HG03571 (cell line): ENCODE measurements around the gene GPR15LG.
"Not testable (repeated sequence)": the region's sequence is repeated elsewhere in the genome, so short reads cannot be mapped to it uniquely, and the experiment has no call there.

ENCODE experiments used
- ATAC-seq: cut with Tn5 transposase; IDR thresholded peaks from one replicate; pipeline ENCODE4 v1.9.1; 2021; ENCODE audit not compliant: unreplicated experiment

Gene GPR15LG

DNA sequence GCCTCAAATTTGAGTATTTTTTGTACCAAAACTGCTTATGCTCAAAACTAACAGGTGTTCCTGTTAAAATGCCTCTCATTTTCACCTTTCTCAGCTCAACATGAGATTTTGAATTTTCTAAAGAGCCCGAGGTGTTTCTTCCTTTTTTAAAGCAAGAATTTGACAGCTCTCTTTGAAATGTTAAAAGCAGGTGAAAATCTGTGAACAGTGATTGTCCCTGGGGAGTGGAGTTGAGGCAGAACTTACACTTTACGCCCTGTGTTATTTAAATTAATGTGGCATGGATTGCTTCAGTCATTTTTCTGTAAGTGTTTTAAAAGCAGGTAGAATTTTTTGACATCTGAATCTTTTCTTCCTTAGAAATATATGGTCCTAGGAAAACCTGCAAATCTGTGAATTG, 9.2 kb upstream of the GPR15LG start:
- no peak for ATAC-seq

DNA sequence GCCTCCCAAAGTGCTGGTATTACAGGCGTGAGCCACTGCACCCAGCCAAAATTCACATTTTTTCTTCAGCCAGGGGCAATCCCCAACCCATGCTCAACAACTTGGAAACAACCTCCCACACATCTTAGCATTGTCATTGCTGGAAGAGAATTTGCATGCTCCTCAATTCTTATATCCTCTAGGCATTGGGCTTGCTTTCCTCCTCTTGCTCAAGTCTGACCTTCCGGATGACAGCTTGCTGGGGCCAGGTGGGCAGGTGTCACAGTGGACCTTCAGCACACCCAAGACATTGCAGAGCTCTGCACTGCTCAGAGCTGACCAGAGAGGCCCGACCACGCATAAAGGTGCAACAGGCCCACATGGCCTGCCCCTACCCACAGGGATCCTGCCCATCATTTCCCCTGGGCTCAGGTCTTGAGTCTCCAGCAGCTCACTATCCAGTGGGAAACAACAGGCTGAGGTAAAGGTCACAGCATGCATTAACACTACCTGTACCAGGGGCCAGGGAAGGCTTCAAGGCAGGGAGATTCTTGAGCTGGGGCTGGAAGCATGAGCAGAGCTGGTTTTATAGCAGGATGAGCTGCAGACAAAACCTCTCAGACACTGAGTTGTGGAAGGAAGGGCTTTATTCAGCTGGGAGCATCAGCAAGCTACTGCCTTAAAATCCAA, 6.8 kb upstream of the GPR15LG start:
- peak; percentile 41 for ATAC-seq

DNA sequence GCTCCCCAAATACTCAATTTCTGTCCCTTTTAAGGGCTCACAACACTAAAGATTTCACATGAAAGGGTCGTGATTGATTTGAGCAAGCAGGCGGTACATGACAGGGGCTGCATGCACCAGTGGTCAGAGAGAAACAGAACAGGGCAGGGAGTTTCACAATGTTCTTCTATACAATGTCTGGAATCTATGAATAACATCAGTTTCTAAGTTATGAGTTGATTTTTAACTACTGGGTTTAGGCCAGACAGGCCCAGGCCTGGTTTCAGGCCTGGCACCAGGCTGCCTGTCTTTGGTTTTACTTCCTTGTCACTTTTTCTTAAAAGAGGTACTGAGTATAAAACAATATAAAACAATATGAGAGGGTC, 6.3 kb upstream of the GPR15LG start:
- peak; percentile 11 for ATAC-seq

DNA sequence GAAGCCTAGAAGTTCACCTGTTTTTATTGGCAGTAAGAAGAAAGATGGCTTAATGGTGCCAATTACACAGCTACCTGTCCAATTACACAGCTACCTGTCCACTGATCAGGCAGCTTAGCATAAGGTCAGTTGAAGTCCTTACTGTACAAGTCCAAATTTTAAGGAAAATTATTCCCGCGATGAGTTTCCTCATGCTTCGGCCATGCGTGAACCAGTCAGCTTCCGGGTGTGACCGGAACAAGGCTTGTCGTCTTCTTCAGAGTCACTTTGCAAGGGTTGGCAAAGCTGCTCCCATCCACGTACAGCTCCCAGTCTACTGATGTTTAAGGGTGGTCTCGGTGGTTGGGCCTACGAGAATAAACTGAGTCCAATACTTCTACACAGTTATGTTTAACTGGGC, 5.2 kb upstream of the GPR15LG start:
- ATAC-seq = not testable (repeated sequence)

DNA sequence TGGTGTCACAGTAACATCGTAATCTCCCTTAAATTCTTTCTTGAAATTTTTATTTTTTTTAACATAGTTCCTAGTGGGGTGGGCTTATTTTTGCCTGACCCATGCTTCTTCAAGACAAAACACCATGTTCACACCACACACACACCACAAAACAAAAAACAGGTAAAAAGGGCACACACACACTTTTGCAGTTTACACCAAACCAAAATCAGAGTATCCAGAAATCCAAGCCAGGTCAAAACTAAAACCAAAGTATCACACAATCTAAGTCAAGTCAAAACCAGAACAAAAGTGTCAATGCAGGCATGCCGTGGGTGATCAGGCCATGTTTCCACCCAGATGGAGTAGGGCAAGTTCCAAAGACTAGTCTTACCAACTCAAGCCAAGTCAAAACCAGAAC, 2.4 kb upstream of the GPR15LG start:
- ATAC-seq = not testable (repeated sequence)

DNA sequence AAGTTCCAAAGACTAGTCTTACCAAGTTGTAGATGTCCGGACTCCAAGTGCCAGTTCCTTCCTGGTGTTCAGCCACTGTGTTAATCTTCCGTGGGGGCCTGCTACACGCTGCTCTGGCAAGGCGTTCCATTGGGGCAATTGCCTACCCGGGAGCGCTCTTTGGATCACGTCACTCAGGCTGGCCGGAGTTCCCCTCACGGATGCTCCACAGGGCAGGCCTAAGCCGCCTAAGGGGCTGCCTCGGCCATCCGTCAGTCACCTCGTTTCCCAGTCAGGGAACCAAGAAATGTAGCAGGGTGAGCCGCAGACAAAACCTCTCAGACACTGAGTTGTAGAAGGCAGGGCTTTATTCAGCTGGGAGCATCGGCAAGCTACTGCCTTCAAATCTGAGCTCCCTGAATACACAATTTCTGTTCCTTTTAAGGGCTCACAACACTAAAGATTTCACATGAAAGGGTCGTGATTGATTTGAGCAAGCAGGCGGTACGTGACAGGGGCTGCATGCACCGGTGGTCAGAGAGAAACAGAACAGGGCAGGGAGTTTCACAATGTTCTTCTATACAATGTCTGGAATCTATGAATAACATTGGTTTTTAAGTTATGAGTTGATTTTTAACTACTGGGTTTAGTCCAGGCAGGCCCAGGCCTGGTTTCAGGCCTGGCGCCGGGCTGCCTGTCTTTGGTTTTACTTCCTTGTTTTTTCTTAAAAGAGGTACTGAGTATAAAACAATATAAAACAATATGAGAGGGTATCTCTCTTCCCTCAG, 1.7 kb upstream of the GPR15LG start:
- ATAC-seq = peak; percentile 35

DNA sequence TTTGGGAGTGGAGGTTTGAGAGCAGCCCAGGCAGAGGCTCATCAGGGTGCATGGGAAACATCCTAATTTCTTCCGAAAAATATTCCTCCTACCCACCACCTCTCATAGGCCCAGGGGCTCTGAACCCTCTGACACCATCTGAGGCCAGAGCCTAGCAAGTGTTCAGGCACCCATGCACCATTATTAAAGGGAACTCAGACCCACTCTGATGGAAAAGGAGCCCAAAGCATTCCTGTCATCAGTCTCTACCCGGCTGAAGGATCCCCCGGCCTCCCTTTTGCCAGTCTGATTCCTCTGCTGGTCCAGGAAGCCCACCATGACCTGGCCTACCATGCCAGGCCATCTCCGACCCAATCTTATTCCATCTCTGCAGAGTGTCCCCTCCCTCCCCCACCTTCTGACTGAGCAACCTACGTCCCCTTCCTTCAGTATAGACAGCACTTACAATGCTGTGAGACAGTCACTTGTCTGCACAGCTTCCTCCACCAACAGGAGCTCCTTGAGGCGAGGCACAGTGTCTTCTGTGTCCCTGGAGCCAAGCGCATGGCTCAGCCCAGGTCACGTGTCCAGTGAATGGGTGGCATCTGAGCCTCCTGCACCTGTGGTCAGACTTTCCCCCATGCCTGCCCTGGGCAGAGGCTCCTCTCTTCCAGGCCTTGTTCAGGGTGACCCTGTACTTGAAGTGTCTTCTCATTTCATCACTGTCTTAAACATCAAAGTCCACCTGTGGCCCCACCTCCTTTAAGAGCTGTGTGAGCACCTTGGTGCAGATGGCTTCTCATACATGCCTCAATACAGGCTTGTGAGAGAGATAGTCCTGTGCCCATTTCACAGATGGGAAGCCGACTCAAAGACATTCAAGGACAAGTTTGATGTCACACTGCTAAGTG, 889 bp upstream of the GPR15LG start:
- peak; percentile 47 for ATAC-seq

DNA sequence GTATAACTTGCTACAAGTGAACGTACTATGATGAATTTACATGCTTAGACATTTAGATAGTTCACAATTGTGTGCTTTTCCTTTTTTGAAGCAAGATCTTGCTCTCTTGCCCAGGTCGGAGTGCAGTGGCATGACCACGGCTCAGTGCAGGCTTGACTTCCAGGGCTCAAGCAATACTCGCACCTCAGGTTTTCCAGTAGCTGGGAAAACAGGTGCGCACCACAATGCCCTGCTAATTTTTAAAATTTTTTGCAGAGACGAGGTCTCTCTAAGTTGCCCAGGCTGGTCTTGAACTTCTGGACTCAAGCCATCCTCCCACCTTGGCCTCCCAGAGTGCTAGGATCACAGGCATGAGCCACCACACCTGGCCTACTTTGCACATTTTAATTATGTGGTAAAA, 1.8 kb downstream of the GPR15LG start:
- no peak for ATAC-seq

DNA sequence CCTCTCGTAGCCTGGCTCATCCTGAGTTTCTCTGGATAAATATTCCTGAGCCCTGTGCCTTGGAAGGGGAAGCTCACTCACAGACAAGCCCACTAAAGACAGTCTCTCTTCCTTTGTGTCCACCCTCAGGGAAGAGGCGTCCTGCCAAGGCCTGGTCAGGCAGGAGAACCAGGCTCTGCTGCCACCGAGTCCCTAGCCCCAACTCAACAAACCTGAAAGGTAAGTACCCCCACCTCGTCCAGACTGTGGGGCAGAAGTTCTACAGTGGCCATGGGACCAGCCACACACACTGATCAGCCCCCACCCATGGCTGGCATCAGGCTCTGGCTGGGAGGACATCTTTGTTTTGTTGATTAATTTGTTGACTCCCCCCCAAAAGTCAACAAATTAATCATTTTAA, 2.8 kb downstream of the GPR15LG start:
- ATAC-seq = no peak

DNA sequence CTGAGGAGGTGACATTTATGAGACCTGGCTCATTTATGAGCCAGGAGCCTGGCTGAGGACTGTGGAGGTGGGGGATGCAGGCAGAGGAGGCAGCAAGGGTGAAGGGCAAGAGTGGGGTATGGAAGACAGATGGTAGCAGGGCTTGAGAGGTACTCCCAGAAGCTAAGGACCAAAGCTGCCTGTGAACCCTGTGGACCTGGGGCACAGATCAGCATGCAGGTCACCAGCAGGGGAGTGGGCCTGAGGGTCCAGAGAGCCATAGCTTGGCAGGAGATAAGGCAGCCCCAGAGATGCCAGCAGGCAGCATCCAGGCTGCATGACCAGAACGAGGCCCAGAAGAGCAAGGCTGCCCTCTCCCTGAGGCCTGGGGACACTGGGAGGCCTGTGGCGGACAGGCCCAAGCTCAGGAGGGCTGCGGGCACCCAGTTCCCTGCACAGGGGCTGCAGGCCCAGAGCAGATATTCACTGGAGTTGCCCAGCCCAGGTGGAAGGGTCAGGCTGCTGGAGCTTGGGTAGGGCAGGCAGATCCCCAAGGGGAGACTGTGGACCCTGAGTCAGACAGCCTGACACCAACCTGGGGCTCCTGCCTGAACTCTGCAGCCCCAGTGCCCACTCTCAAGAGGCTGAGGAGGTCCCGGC, 3.4 kb downstream of the GPR15LG start:
- ATAC-seq = no peak

DNA sequence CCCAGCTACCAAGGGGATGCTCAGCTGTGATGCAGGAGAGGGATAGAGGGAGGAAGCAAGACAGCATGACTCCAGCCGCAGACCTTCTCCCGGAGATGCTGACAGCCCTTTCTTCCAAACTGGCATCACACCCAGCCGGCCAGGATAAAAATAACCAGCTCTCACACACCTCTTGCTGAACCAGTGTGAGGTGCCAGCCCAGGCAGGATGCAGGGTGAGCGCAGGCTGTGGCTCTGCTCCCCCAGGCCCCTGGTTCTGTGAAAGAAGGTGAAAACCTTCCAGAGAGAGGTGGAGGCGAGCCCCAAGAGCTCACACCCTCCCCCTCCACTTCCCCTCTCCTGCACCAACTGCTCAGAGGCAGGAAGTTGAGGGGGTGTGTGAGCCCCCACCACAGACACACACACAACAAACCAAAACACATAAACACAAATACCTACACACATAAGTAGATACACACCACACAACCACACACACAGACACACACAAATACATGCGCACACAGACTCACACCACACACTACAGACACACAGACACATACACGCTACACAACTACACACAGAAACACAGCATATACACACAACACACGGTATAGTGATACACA, 4.0 kb downstream of the GPR15LG start:
- ATAC-seq = peak; percentile 40

DNA sequence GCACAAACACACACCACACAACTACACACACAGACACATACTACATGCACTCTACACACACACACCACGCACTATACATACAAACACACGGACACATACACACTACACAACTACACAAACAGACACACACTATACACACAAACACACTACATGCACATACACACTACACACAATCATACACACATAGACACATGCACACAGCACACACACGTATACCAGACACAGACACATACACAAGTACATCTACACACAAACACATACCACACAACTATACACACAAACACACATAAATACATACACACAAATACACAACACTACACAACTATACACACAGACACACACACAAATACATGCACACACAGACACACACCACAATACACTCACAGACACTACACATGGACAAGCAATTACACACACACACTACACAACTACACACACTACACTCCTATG, 4.6 kb downstream of the GPR15LG start:
- ATAC-seq = no peak

DNA sequence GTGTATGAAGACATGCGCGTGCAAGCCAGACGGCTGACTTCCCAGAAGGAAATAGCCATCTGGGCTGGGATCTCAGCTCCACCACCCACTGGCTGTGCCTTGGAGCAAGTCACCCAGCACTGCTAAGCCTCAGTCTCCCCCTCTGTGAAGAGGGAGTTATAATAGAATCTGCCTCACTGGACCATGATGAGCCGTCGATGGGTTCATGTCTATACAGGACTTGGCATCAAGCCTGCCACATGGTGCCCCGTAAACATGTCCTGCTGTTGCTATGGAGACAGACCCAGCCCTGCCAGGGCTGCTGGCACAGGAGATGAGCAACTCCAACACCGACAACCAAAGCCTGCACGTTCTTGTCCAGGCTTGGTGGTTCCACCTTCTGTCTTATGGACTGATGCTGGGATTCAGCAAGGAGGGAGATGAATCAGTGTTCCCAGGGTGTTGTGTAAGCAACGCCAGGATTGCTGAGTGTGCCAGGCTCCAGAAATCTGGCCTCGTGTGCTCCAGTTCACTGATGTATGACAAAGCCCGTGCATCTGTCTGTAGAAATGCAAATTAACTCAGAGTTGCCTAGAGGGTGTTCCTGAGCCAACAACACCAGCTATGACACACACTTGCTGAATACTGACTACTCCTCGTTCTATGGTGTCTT, 5.6 kb downstream of the GPR15LG start:
- ATAC-seq = peak; percentile 89

DNA sequence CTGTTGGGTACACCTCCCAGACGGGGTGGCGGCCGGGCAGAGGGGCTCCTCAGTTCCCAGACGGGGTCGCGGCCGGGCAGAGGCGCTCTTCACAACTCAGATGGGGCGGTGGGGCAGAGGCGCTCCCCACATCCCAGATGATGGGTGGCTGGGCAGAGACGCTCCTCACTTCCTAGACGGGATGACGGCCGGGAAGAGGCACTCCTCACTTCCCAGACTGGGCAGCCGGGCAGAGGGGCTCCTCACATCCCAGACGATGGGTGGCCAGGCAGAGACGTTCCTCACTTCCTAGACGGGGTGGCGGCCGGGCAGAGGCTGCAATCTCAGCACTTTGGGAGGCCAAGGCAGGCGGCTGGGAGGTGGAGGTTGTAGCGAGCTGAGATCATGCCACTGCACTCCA, 6.8 kb downstream of the GPR15LG start:
- ATAC-seq = not testable (repeated sequence)

DNA sequence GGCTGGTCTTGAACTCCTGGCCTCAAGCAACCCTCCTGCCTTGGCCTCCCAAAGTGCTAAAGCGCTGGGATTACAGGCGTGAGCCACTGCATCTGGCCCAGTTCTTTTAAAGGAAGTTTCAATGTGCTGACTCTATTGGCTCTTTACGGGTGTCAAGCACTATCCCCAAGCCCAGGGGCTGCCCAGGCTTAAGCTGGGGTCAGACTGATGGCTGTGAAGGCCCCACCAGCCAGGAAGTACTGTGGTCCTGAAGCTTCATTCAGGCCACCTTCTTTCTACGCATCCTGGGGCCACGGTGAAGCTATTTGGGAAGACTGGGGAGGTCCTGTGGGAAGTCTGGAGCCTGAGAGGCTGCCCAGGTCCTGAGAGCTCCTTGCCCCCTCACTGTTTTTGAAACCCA, 8.0 kb downstream of the GPR15LG start:
- ATAC-seq = no peak

DNA sequence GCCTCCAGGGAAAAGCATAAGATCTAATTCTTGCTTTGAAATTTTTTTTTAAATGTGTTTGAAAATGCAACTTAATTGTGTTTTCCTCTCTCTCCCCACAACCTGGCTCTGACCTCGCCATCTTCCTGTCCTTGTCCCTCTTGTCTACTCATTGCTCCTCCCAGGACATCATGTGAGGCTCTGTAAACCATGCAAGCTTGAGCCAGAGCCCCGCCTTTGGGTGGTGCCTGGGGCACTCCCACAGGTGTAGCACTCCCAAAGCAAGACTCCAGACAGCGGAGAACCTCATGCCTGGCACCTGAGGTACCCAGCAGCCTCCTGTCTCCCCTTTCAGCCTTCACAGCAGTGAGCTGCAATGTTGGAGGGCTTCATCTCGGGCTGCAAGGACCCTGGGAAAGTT, 10.9 kb downstream of the GPR15LG start:
- ATAC-seq = no peak

DNA sequence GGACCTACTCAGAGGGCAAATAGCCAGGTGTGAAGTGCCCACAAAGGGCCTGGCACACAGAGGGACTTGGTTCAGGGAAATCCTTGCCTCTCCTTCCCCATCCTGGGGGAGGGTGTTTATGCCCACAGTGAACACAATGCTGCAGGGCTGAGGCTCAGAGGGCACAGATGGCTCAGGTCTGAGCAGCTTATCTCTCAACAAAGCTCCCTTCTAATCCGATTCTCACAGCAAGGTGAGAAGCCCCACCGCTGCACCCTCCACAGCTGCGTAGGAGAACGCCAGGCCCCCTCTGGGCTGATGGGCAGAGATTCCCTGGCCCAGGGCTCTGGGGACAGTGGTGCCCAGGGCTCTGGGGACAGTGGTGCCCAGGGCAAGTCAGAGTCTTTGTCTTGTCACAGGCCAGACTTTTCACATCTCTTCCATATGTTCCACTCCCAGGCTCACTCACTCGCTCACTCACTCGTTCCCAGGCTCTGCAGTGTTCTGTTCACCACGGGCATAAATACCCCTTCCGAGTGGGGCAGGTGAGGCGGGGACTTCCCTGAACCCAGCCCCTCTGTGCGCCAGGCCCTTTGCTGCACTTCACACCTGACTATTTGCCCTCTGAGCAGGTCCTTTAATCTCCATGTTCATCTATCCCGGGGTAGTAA, 12.1 kb downstream of the GPR15LG start:
- no peak for ATAC-seq

DNA sequence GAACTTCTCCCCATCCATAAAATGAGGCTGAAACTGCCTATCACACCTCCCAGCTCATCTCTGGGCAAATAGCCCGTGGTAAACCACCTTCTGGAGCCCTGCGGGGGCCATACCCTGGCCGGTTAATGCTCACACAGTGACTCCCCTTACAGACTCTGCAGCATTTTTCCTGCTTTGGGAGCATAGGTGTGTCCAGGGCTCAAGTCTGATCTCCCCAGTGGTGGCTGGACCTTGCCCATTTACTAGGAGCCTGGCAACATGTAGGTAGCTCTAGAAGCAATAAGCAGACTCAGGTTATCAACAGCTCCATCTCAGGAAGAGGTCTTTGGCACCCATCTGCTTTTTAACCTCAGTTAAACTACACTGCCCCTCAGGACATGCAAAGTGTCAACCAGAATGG, 15.2 kb downstream of the GPR15LG start:
- ATAC-seq = no peak

DNA sequence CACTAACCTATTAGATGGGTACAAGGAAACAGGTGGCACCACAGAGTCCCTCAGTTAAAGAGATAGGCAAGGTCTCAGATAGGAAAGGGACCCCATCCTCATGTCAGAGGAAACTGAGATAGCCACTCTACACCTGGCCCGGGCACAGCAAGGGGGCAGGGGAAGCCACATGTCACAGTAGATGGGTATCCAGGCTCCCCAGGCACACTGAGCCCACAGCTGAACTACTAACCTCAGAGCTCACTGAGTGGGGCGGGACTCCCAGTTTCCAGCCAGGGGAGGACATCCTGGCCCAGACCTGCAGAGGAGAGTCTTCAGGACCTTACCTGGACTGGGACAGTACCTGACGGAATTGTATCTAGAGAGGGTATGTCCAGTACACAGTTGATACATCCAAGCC, 17.0 kb downstream of the GPR15LG start:
- no peak for ATAC-seq

DNA sequence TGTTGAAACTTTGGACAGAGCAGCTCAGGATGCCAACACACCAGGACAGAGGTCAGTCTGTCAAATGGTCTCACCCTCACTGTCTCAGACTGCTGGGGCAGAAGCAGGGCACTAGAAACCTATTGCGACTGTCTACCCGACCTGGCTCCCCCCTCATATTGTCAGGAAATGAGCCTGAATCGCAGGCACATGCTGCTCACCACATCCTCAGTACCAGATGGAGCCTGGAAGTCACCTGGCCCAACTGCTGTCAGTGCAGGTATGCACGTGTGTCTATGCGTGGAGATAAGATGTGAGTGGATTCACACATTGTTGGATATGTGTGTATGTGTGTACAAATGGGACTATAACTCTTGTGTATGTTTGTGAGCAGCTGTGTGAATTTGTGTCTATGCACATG, 17.5 kb downstream of the GPR15LG start:
- no peak for ATAC-seq
